HG03432 (cell line): ENCODE measurements around the gene ACER3.
A peak's percentile ranks its signal among the peaks of the same experiment; 100 is the strongest.
"Not testable (repeated sequence)": the region's sequence is repeated elsewhere in the genome, so short reads cannot be mapped to it uniquely, and the experiment has no call there.

Experiments
- ATAC-seq: cut with Tn5 transposase; IDR thresholded peaks from one replicate; pipeline ENCODE4 v1.9.1; 2021; ENCODE audit warnings: mild to moderate bottlenecking, moderate library complexity; ENCODE audit not compliant: unreplicated experiment

ACER3 gene

GRCh38 chr11:76860539-76861475, at the start of gene ACER3:
ACER3 (plus strand) TSS chr11:76860918; CDS start chr11:76860977, 59 bp downstream.
- ATAC-seq = peak; percentile 97

GRCh38 chr11:76811259-76811658, 49.5 kb upstream of the ACER3 start:
- no peak for ATAC-seq

DNA sequence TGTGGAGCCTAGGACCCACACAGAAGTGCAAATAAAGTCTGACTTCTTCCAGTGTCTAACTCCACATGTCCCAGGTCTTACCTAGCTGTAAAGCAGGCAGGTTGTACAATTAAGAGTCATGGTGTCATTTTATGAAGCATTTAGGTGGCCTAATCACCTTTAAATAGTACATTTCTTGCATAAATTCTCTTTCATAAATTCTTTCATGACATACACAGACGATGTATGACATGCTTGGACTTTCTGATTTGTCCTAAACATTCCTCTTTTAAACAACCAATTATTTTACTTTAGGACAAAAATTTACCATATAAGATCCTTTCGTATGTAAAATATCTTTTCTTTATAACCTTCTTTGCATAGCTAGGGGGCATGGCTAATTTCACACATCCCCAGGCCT, 46.3 kb upstream of the ACER3 start:
- ATAC-seq = no peak

DNA sequence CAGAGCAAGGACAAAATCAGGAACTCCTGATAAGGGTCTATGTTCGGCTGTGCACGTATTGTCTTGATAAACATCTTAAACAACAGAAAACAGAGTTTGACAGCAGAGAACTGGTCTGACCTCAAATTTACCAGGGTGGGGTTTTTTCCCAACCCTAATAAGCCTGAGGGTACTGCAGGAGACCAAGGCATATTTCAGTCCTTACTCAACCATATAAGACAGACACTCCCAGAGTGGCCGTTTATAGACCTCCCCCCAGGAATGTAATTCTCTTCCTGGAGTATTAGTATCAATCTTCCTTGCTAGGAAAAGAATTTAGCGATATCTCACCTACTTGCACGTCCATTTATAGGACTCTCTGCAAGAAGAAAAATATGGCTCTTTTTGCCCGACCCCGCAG, 45.0 kb upstream of the ACER3 start:
- not testable (repeated sequence) for ATAC-seq

DNA sequence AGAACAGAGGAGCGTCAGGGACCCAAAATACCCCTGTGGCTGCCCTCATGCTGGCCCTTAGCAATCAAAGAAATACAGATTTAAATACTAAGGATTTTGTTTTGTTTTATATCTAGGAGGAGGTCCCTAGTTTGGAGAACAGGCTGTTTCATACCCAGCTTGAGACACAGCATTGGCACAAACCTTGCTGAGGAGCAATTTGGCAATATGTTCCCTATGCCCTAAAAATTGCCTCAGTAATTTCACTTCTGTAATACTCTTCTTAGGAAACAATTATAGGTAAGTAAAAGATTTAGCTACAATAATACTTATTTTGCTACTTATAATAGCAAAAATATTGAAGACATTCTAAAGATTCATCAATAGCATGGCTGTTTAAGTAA, 40.5 kb upstream of the ACER3 start:
- ATAC-seq = no peak

DNA sequence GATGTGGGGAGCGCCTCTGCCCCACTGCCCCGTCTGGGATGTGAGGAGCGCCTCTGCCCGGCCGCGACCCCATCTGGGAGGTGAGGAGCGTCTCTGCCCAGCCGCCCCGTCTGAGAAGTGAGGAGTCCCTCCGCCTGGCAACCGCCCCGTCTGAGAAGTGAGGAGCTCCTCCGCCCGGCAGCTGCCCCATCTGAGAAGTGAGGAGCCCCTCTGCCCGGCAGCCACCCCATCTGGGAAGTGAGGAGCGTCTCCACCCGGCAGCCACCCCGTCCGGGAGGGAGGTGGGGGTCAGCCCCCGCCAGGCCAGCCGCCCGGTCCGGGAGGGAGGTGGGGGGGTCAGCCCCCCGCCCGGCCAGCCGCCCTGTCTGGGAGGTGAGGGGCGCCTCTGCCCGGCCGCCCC, 39.3 kb upstream of the ACER3 start:
- ATAC-seq = not testable (repeated sequence)

- no peak for ATAC-seq
Observed at GRCh38 chr11:76822406-76822805, 38.3 kb upstream of the ACER3 start.

GRCh38 chr11:76823481-76824028, 37.2 kb upstream of the ACER3 start:
- ATAC-seq = no peak

GRCh38 chr11:76824083-76824939, 36.4 kb upstream of the ACER3 start:
- no peak for ATAC-seq

DNA sequence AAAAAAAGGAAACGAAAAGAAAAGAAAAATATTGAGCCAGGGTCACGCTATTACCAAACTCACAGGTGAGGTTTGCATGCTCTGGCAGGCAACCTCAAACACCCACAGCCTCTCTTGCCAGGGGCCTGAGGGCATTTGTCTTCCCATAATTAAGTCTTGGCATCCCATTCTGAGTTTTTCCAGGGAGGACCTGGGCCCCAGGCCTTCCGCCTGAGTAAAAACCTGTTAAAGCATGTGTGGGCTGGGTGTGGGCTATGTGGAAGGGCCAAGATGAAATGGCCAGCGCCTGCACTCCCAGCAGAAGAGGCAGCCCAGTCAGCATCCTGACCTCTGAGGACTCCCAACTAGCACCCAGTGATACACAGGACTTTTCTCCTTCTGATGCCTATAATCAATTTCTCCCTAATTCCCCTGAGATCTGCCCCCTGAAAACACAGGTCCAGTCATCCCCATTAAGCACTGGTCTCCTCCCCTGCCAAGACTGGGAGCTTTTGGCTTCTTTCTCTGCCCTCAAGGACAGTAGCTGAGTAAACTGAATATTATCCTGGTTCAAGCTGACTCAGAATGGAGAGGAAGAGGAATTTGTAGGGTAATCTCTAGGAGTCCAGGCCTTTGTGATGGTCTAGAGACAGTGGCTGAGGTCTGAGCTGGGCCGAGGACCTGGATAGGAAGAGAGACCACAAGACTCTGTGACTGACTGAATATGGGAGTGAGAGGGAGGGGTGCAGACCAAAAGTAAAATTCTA, 35.6 kb upstream of the ACER3 start:
- no peak for ATAC-seq

DNA sequence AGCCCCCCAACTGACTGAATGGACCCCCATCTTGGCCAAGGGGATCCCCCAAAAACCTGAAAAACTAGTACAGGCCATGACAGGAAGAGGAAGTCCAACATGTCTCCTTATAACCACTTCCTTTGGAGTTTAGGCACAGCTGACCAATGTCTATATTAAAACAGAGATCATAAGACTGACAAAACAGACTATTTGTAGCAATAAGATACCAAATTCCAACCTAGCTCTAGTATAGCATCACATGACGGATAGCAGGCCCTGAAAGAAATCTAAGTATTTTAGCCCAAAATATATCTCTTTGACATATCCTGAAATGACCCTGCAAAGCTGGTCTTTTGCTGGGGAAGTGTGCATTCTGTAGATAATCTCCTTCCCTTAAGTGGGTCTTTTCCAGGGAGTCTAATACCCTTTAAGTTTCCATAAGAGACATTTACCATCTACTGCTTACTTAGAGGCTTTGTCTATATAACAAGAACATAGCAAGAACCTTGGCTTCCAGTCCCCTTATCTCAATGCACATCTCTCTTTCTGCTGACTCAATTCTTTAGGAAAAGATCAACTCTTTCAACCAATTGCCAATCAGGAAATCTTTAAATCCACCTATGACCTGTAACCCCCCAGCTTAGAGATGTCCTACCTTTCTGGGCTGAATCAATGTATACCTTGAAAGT, 34.9 kb upstream of the ACER3 start:
- no peak for ATAC-seq

DNA sequence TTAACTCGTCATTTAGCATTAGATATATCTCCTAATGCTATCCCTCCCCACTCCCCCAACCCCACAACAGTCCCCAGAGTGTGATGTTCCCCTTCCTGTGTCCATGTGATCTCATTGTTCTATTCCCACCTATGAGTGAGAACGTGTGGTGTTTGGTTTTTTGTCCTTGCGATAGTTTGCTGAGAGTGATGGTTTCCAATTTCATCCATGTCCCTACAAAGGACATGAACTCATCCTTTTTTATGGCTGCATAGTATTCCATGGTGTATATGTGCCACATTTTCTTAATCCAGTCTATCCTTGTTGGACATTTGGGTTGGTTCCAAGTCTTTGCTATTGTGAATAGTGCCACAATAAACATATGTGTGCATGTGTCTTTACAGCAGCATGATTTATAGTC, 34.2 kb upstream of the ACER3 start:
- ATAC-seq = not testable (repeated sequence)

DNA sequence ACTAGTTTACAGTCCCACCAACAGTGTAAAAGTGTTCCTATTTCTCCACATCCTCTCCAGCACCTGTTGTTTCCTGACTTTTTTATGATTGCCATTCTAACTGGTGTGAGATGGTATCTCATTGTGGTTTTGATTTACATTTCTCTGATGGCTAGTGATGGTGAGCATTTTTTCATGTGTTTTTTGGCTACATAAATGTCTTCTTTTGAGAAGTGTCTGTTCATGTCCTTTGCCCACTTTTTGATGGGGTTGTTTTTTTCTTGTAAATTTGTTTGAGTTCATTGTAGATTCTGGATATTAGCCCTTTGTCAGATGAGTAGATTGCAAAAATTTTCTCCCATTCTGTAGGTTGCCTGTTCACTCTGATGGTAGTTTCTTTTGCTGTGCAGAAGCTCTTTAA, 33.7 kb upstream of the ACER3 start:
- ATAC-seq = not testable (repeated sequence)

DNA sequence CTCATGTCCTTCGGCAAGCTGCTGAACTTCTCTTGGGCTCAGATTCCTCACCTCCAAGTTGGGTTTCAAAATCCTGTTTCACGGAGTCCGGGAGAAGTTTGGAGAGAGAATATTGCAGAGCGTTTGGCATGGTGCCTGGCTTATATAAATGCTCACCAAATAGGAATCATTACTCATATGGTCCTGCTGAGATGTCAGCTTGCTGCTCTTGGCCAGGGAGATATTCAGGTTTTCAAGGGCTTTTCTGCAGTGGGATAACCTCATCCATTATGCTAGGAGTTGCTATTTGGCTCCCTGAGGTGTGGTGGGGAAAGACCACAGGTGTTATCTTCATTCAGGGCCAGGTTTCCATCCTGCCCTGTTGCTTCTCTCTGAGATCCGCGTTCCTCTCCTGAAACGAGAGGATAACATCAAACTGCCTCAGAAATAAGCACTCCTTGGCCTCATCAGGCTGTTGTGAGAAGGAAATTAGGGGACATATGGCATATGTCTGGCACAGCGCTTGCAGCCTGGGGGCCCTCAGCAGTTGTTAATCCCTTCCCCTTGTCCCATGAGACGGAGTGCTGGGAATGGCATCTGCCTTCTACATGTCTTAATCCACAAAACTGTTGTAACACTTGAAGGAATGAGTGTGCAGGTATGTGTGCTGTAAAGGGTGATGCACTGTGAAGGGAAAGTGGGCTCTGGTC, 29.9 kb upstream of the ACER3 start:
- ATAC-seq = no peak

- ATAC-seq = no peak
Observed at GRCh38 chr11:76831686-76832310, 28.9 kb upstream of the ACER3 start.

GRCh38 chr11:76832361-76832760, 28.4 kb upstream of the ACER3 start:
- ATAC-seq = no peak

- no peak for ATAC-seq
Observed at GRCh38 chr11:76834151-76834550, 26.6 kb upstream of the ACER3 start.

DNA sequence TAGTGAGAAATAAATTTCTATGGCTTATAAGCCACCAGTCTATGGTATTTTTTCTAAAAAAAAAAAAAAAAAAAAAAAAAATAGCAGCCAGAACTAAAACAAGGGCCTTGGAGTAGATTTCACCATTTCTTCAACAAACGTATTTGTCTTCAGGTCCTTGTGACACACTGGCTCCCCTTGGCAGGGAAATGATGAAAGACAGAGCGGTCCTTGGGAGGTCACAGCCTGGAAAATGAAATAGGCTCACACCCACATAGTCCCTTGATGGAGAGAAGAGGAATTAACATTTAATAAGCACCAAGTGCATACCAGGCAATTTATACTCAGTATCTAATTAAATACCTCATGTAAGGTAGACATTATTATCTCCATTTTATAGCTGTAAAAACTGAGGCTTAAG, 25.7 kb upstream of the ACER3 start:
- ATAC-seq = no peak

DNA sequence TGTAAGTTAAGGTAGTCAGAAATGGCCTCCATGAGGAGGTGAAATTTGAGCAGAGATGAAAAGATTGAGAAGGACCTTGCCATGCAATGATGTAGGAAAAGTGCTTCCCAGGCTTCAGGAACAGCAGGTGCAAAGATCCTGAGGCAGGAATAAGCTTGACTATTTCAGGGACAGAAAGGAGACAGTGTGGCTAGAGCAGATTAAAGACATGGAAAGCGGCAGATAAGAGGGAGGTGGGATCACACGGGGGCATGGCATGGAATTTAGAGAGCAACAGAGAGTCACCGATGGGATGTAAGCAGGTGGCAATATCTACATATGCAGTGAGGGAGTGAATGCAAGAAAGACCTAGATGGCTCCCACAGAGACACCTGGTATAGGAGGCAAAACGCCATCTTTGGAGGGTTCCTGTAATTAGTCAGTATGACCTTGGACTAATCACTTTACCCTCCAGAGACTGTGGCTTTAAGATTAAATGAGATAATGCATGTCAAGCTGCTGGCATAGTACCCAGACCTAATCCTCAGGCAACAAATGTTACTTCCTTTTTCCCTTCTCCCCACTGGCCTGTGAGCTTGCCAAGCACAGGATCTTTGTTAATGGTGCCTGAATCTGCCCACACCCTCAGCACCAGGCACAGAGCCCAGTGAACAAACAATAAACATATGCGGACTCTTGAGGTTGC, 24.6 kb upstream of the ACER3 start:
- ATAC-seq = no peak
